Activated CD4-positive, alpha-beta T cell treated with anti-CD3 and anti-CD28 coated beads for 36 hours (primary cell): ENCODE measurements around the gene HPCA. TPM values are rescaled to one million over a fixed set of nuclear protein-coding genes. Genes with fewer than 3 reads are reported as not detected.

Source experiments
- ATAC-seq: fragments of 200-7000 bp; cut with Tn5 transposase; one replicate; pipeline ENCODE4 v1.10.0; 2021; ENCODE audit warnings: mild to moderate bottlenecking, moderate library complexity
- CTCF ChIA-PET: fragments of 350-600 bp; sonication (Branson Sonifier 250); formaldehyde crosslinking; loops from one replicate; lab custom pipeline; 2021; ENCODE audit warnings: antibody characterized with exemption; lab: Charles Lee
- POLR2A ChIA-PET: fragments of 350-600 bp; sonication (Branson Sonifier 250); formaldehyde crosslinking; loops from one replicate; lab custom pipeline; 2021; ENCODE audit warnings: antibody characterized with exemption, inconsistent platforms; lab: Charles Lee
- DNase-seq: peaks from one replicate; pipeline ENCODE4 v3.0.0-alpha.2; 2020
- H3K27ac Mint-ChIP-seq: one replicate; pipeline ENCODE4 v1.8.0; 2021; ENCODE audit warnings: mixed read lengths
- H3K27me3 Mint-ChIP-seq: one replicate; pipeline ENCODE4 v1.8.0; 2021; ENCODE audit warnings: mixed read lengths
- H3K36me3 Mint-ChIP-seq: one replicate; pipeline ENCODE4 v1.8.0; 2021; ENCODE audit warnings: low read depth, mixed read lengths
- H3K4me1 Mint-ChIP-seq: one replicate; pipeline ENCODE4 v1.8.0; 2021; ENCODE audit warnings: mixed read lengths
- H3K4me3 Mint-ChIP-seq: one replicate; pipeline ENCODE4 v1.8.0; 2021; ENCODE audit warnings: mild to moderate bottlenecking, moderate library complexity, mixed read lengths
- H3K9me3 Mint-ChIP-seq: one replicate; pipeline ENCODE4 v1.8.0; 2021; ENCODE audit warnings: low read depth, mixed read lengths
- intact Hi-C, 2 experiments: fragments of 100-400 bp; cut with DNase I in 1 of 2; cut with micrococcal nuclease in 1 of 2; formaldehyde crosslinking; loops; one replicate each; pipeline versions ENCODE4 v1.14.2 to v1.15.1; 2022 to 2024; cut with DNase I, micrococcal nuclease
- total RNA-seq, 2 experiments: library from RNA; stranded (reverse); gene quantifications; one replicate each; pipeline ENCODE4 v1.2.3, GENCODE V29; 2021

The HPCA gene
- total RNA-seq, 2 experiments from 2014 or later = 0.49 TPM; not detected in 1

DNA sequence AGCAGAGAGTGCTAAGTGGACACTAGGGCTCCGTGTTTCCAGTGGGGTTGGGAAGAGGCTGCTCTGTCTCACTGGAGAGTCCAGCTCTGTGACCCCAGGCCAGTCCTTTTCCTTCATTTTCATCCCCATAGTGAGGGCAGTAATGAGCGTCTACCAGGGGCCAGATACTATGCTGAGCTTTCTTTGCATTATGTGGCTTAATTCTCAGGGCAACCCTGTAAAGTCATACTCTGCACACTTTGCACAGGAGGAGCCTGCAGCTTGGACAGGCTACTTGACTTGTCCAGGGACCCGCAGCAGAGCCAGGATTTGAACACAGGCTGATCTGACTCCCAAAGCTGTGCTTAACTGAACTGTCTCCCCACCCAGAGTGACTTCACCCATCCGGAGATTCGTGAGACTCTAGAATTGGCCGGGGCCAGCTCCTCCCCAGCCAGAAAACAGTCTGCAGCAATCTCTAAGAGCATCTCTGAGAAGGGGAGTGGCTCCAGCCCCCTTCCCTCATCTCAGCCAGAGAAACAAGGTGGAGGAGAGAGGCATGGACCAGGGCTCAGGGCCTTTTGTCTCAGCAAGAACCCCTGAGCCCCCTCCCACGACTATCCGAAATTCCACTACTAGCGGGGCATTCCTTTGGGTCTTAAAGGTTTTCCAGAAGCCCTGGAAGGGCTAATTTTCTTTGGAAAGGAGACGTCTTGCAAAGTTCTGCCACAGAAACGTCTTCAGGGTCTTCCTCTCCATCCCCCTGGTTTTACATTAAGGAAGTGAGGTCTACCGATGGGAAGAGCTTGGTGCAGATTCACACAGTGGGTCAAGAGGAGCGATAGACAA lies 14.7 kb upstream of the HPCA start:
- Mint-ChIP-seq H3K4me1 (no peaks in the 10 kb centered on the region), H3K27ac (no peak overlapping the region), H3K27me3 (peaks cover 42% of the 10 kb centered on the region), H3K36me3 (no peaks in the 10 kb centered on the region), H3K4me3 (no peak overlapping the region), H3K9me3 (no peaks in the 10 kb centered on the region)
- ChIA-PET POLR2A (interaction anchor here (0.6 kb wide), 1 partner anchor 13 kb away, joined by 3 read pairs; no protein-coding TSS in a partner anchor), CTCF (interaction anchor here (0.6 to 2.8 kb wide), 11 partner anchors 11 to 351 kb away, joined by 3 to 10 read pairs (median 4); partner anchors contain the start of gene AZIN2)
- ATAC-seq (peak; percentile 22), DNase-seq (no peak)
- intact Hi-C loops = loop anchor here (1.0 to 5.0 kb wide), 4 partner anchors 99 to 351 kb away; no protein-coding TSS in a partner anchor

GRCh38 chr1:32872192-32872460 lies 14.2 kb upstream of the HPCA start:
- ChIA-PET POLR2A (no interaction called here), CTCF (interaction anchor here (0.6 to 2.8 kb wide), 14 partner anchors 12 to 352 kb away, joined by 3 to 10 read pairs (median 4); partner anchors contain the start of gene AZIN2)
- ATAC-seq (no peak), DNase-seq (no peak)
- Mint-ChIP-seq H3K36me3 (no peaks in the 10 kb centered on the region), H3K4me3 (no peak overlapping the region), H3K9me3 (no peaks in the 10 kb centered on the region), H3K27me3 (peaks cover 42% of the 10 kb centered on the region), H3K27ac (no peak overlapping the region), H3K4me1 (no peaks in the 10 kb centered on the region)
- intact Hi-C loops = loop anchor here (1.0 to 5.0 kb wide), 4 partner anchors 100 to 352 kb away; no protein-coding TSS in a partner anchor

DNA sequence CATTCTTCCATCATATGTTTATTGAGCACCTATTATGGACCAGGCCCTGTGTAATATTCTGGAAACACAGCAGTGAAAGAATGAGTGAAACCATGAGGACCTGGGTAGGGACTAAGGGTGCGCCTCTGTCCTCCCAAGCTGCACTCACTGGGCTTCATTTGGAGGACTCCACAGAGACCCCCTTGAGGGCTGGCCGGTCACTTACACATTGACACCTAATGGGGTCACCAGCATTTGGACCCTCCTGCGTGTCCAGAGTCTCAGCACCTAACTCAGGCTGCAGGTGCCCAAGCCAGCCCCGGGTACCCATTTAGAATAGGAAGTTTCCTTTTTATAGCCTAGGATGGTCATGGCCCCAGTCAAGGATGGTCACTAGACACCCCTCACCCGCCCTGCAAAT lies 12.8 kb upstream of the HPCA start:
- intact Hi-C loops = loop anchor here (2.0 to 5.0 kb wide), 2 partner anchors 101 to 353 kb away; no protein-coding TSS in a partner anchor
- ChIA-PET POLR2A (no interaction called here), CTCF (interaction anchor here (0.6 to 2.8 kb wide), 14 partner anchors 11 to 639 kb away, joined by 3 to 10 read pairs (median 4); no protein-coding TSS in a partner anchor)
- Mint-ChIP-seq H3K27me3 (peaks cover 51% of the 10 kb centered on the region), H3K9me3 (no peaks in the 10 kb centered on the region), H3K27ac (no peak overlapping the region), H3K4me1 (no peaks in the 10 kb centered on the region), H3K4me3 (no peak overlapping the region), H3K36me3 (no peaks in the 10 kb centered on the region)
- no peak for DNase-seq
- no peak for ATAC-seq

- H3K4me3 Mint-ChIP-seq = no peak overlapping the region
- ChIA-PET CTCF (interaction anchor here (0.5 to 3.5 kb wide), 18 partner anchors 11 to 392 kb away, joined by 3 to 33 read pairs (median 4); partner anchors contain the start of genes AZIN2, HPCA and TRIM62), POLR2A (interaction anchor here (0.6 kb wide), 1 partner anchor 89 kb away, joined by 5 read pairs; no protein-coding TSS in a partner anchor)
- DNase-seq (no peak), ATAC-seq (no peak)
- H3K27ac Mint-ChIP-seq = no peak overlapping the region
- H3K9me3 Mint-ChIP-seq = no peaks in the 10 kb centered on the region
- no peaks in the 10 kb centered on the region for H3K36me3 Mint-ChIP-seq
- H3K27me3 Mint-ChIP-seq = peaks cover 42% of the 10 kb centered on the region
- intact Hi-C loops = loop anchor here in 1 of 2 experiments (5.0 kb wide), 1 partner anchor 103 kb away; no protein-coding TSS in a partner anchor
- H3K4me1 Mint-ChIP-seq = no peaks in the 10 kb centered on the region
These were observed 11.2 kb upstream of the HPCA start for GRCh38 chr1:32874860-32875752.

DNA sequence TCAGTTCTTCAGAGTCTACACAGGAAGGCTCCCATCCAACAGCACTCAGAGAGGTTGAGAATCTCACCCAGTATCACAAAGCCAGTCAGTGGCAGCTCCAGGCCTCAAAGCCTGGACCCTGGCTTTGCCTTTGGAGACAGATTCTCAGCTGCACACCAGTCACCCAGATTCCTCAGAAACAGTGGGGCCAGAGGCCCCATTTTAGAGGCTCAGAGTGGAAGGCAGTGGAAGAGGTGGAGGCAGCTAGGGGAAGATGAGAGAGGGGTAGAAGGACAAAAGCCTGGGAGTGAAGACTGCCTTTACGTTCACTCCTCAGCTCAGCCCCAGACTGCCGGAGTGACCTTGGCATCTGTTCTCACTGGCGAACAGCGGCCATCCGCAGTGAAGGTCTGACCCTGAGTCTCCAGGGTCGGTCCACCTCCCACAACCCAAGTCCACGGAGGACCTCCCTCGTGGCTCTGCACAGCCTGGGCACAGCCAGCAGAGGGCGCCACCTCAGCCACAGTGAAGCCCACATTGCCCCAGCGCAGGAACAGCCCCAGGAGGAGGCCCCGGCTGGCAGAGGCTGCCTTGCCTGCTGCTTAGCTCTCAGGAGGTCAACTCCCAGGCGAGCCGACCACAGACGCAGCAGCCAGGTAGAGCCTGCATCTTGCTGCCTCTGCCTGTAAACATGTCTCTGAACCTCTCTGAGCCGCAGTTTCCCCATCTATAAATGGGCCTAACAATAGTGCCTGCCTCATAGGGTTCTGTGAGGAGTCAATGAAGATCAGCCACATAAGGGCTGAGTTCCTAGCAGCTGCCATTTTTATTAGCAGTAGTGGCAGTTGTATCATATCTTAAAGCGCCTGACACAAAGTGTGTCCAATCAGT lies 9.7 kb upstream of the HPCA start:
- Mint-ChIP-seq H3K4me1 (no peaks in the 10 kb centered on the region), H3K36me3 (no peaks in the 10 kb centered on the region), H3K27ac (no peak overlapping the region), H3K9me3 (no peaks in the 10 kb centered on the region), H3K4me3 (no peak overlapping the region), H3K27me3 (peaks cover 34% of the 10 kb centered on the region)
- ChIA-PET CTCF (interaction anchor here (0.6 to 3.5 kb wide), 22 partner anchors 10 to 358 kb away, joined by 3 to 33 read pairs (median 4); partner anchors contain the start of genes AZIN2, HPCA and TRIM62), POLR2A (no interaction called here)
- intact Hi-C loops = loop anchor here (1.0 kb wide), 1 partner anchor 210 kb away; no protein-coding TSS in a partner anchor
- DNase-seq (peak; percentile 86), ATAC-seq (peak; percentile 89)

- POLR2A ChIA-PET = no interaction called here
- Mint-ChIP-seq H3K4me1 (no peaks in the 10 kb centered on the region), H3K27ac (no peak overlapping the region), H3K9me3 (no peaks in the 10 kb centered on the region), H3K4me3 (no peak overlapping the region), H3K36me3 (no peaks in the 10 kb centered on the region), H3K27me3 (peaks cover 28% of the 10 kb centered on the region)
- intact Hi-C loops = no loop called here
- no peak for DNase-seq
- no peak for ATAC-seq
- CTCF ChIA-PET = interaction anchor here (0.7 to 3.5 kb wide), 9 partner anchors 9 to 211 kb away, joined by 3 to 33 read pairs (median 6); partner anchors contain the start of gene HPCA
These were observed 8.8 kb upstream of the HPCA start for GRCh38 chr1:32877211-32878110.

GRCh38 chr1:32878183-32878582 lies 8.1 kb upstream of the HPCA start:
- CTCF ChIA-PET = interaction anchor here (0.7 to 1.4 kb wide), 4 partner anchors 41 to 216 kb away, joined by 3 to 5 read pairs (median 4); no protein-coding TSS in a partner anchor
- POLR2A ChIA-PET = no interaction called here
- no peaks in the 10 kb centered on the region for H3K36me3 Mint-ChIP-seq
- no peaks in the 10 kb centered on the region for H3K4me1 Mint-ChIP-seq
- H3K9me3 Mint-ChIP-seq = no peaks in the 10 kb centered on the region
- intact Hi-C loops = no loop called here
- peaks cover 25% of the 10 kb centered on the region for H3K27me3 Mint-ChIP-seq
- DNase-seq (no peak), ATAC-seq (no peak)
- no peak overlapping the region for H3K27ac Mint-ChIP-seq
- no peak overlapping the region for H3K4me3 Mint-ChIP-seq

- ATAC-seq (no peak), DNase-seq (no peak)
- peaks cover 28% of the 10 kb centered on the region for H3K27me3 Mint-ChIP-seq
- CTCF ChIA-PET = interaction anchor here (0.5 to 1.4 kb wide), 5 partner anchors 40 to 266 kb away, joined by 3 to 5 read pairs (median 3); no protein-coding TSS in a partner anchor
- POLR2A ChIA-PET = no interaction called here
- H3K27ac Mint-ChIP-seq = no peak overlapping the region
- intact Hi-C loops = no loop called here
- no peak overlapping the region for H3K4me3 Mint-ChIP-seq
- H3K36me3 Mint-ChIP-seq = no peaks in the 10 kb centered on the region
- no peaks in the 10 kb centered on the region for H3K9me3 Mint-ChIP-seq
- H3K4me1 Mint-ChIP-seq = no peaks in the 10 kb centered on the region
These were observed 7.7 kb upstream of the HPCA start for GRCh38 chr1:32878637-32879041.

- DNase-seq (no peak), ATAC-seq (no peak)
- peaks cover 28% of the 10 kb centered on the region for H3K27me3 Mint-ChIP-seq
- CTCF ChIA-PET = interaction anchor here (0.6 kb wide), 1 partner anchor 1160 kb away, joined by 3 read pairs; no protein-coding TSS in a partner anchor
- no peaks in the 10 kb centered on the region for H3K36me3 Mint-ChIP-seq
- intact Hi-C loops = no loop called here
- no peaks in the 10 kb centered on the region for H3K4me1 Mint-ChIP-seq
- POLR2A ChIA-PET = interaction anchor here (0.6 kb wide), 1 partner anchor 37 kb away, joined by 6 read pairs; no protein-coding TSS in a partner anchor
- no peak overlapping the region for H3K4me3 Mint-ChIP-seq
- H3K9me3 Mint-ChIP-seq = no peaks in the 10 kb centered on the region
- no peak overlapping the region for H3K27ac Mint-ChIP-seq
These were observed 5.0 kb upstream of the HPCA start for GRCh38 chr1:32881291-32881690.
